Skeletal muscle tissue (tissue), 4 donors: Measurements from ENCODE around the gene BTBD17. TPM values are rescaled to one million over a fixed set of nuclear protein-coding genes. Genes with fewer than 3 reads are reported as not detected.
A peak's percentile ranks its signal among the peaks of the same experiment; 100 is the strongest.

Source experiments
- H3K27ac ChIP-seq: one replicate; pipeline ENCODE4 v1.7.0; 2013; ENCODE audit warnings: mild to moderate bottlenecking, low read depth, low read length, inconsistent platforms
- H3K27me3 ChIP-seq, 3 donors: one replicate each; pipeline ENCODE4 v1.7.0; 2013; ENCODE audit warnings: low read length in 3 of 3; ENCODE audit not compliant: control insufficient read depth in 3 of 3, insufficient read depth in 3 of 3
- H3K36me3 ChIP-seq, 3 donors: one replicate each; pipeline ENCODE4 v1.7.0; 2013; ENCODE audit warnings: low read length in 3 of 3; ENCODE audit not compliant: control insufficient read depth in 3 of 3, insufficient read depth in 3 of 3
- H3K4me1 ChIP-seq, 3 donors: one replicate each; pipeline ENCODE4 v1.7.0; 2013; ENCODE audit warnings: low read length in 3 of 3, mild to moderate bottlenecking in 3 of 3; ENCODE audit not compliant: control insufficient read depth in 3 of 3, insufficient read depth in 3 of 3
- H3K4me3 ChIP-seq, 3 donors: one replicate each; pipeline ENCODE4 v1.7.0; 2013; ENCODE audit warnings: low read length in 3 of 3
- H3K9ac ChIP-seq, 3 donors: one replicate each; pipeline ENCODE4 v1.7.0; 2013; ENCODE audit warnings: low read length in 3 of 3, mild to moderate bottlenecking in 3 of 3, moderate library complexity in 2 of 3, low read depth in 1 of 3
- H3K9me3 ChIP-seq, 3 donors: one replicate each; pipeline ENCODE4 v1.7.0; 2013; ENCODE audit warnings: low read length in 3 of 3; ENCODE audit not compliant: control insufficient read depth in 3 of 3
- total RNA-seq: library from RNA; depleted of rRNA; stranded (reverse); fragments of >200 nt; gene quantifications from one replicate; pipeline ENCODE4 v1.2.3, GENCODE V29; 2014
- donor health status: Osteomylitis.

BTBD17 gene
- total RNA-seq, 1 donor from 2014 or later, result not detected

- Histone ChIP-seq H3K4me3 (no peak overlapping the region), H3K9me3 (peaks cover 0 to 2% (median 0%) of the 10 kb centered on the region in 3 donors), H3K27ac (peak overlapping the region; percentile 41), H3K36me3 (no peaks in the 10 kb centered on the region), H3K27me3 (no peaks in the 10 kb centered on the region), H3K4me1 (peaks cover 50 to 61% (median 54%) of the 10 kb centered on the region in 3 donors), H3K9ac (peak overlapping the region in 1 of 3 donors; percentile 25)
Observed at GRCh38 chr17:74389084-74389753, 27.6 kb upstream of the BTBD17 start.

GRCh38 chr17:74387365-74388218 is 25.9 kb upstream of the BTBD17 start:
- peak overlapping the region; percentile 84 for H3K27ac ChIP-seq
- H3K27me3 ChIP-seq, result no peaks in the 10 kb centered on the region
- H3K9ac ChIP-seq, result peak overlapping the region in 2 of 3 donors; percentile 33 to 51
- no peaks in the 10 kb centered on the region for H3K9me3 ChIP-seq
- peaks cover 35 to 47% (median 40%) of the 10 kb centered on the region in 3 donors for H3K4me1 ChIP-seq
- H3K4me3 ChIP-seq, result peak overlapping the region in 1 of 3 donors; percentile 45
- no peaks in the 10 kb centered on the region for H3K36me3 ChIP-seq

- Histone ChIP-seq H3K9me3 (no peaks in the 10 kb centered on the region), H3K27ac (peak overlapping the region; percentile 84), H3K9ac (peak overlapping the region; percentile 30 to 62 (median 48)), H3K4me3 (peak overlapping the region; percentile 15 to 49 (median 48)), H3K27me3 (no peaks in the 10 kb centered on the region), H3K36me3 (no peaks in the 10 kb centered on the region), H3K4me1 (peaks cover 34 to 43% (median 38%) of the 10 kb centered on the region in 3 donors)
Observed at GRCh38 chr17:74386386-74386785, 24.7 kb upstream of the BTBD17 start.

GRCh38 chr17:74385201-74385600 is 23.5 kb upstream of the BTBD17 start:
- no peaks in the 10 kb centered on the region for H3K9me3 ChIP-seq
- no peak overlapping the region for H3K4me3 ChIP-seq
- H3K27me3 ChIP-seq, result no peaks in the 10 kb centered on the region
- H3K4me1 ChIP-seq, result peaks cover 45 to 52% (median 48%) of the 10 kb centered on the region in 3 donors
- H3K36me3 ChIP-seq, result no peaks in the 10 kb centered on the region
- H3K9ac ChIP-seq, result no peak overlapping the region
- H3K27ac ChIP-seq, result no peak overlapping the region

GRCh38 chr17:74383141-74383540 is 21.5 kb upstream of the BTBD17 start:
- H3K9me3 ChIP-seq, result no peaks in the 10 kb centered on the region
- no peak overlapping the region for H3K4me3 ChIP-seq
- no peaks in the 10 kb centered on the region for H3K27me3 ChIP-seq
- H3K27ac ChIP-seq, result no peak overlapping the region
- peaks cover 41 to 47% (median 42%) of the 10 kb centered on the region in 3 donors for H3K4me1 ChIP-seq
- no peaks in the 10 kb centered on the region for H3K36me3 ChIP-seq
- H3K9ac ChIP-seq, result no peak overlapping the region

- Histone ChIP-seq H3K4me3 (peak overlapping the region; percentile 22 to 71 (median 44)), H3K4me1 (peaks cover 21 to 28% (median 24%) of the 10 kb centered on the region in 3 donors), H3K27ac (peak overlapping the region; percentile 88), H3K9me3 (no peaks in the 10 kb centered on the region), H3K27me3 (no peaks in the 10 kb centered on the region), H3K9ac (peak overlapping the region; percentile 57 to 93 (median 76)), H3K36me3 (no peaks in the 10 kb centered on the region)
Observed at GRCh38 chr17:74380959-74381808, 19.5 kb upstream of the BTBD17 start.

GRCh38 chr17:74380086-74380958 is 18.7 kb upstream of the BTBD17 start:
- Histone ChIP-seq H3K36me3 (no peaks in the 10 kb centered on the region), H3K27ac (peak overlapping the region; percentile 88), H3K9me3 (no peaks in the 10 kb centered on the region), H3K9ac (peak overlapping the region; percentile 76 to 93 (median 77)), H3K4me1 (peaks cover 19 to 24% (median 21%) of the 10 kb centered on the region in 3 donors), H3K4me3 (peak overlapping the region; percentile 56 to 75 (median 71)), H3K27me3 (no peaks in the 10 kb centered on the region)

- peaks cover 0 to 3% (median 0%) of the 10 kb centered on the region in 3 donors for H3K27me3 ChIP-seq
- peak overlapping the region; percentile 56 to 75 (median 71) for H3K4me3 ChIP-seq
- no peaks in the 10 kb centered on the region for H3K9me3 ChIP-seq
- peak overlapping the region; percentile 88 for H3K27ac ChIP-seq
- peaks cover 19 to 24% (median 21%) of the 10 kb centered on the region in 3 donors for H3K4me1 ChIP-seq
- no peaks in the 10 kb centered on the region for H3K36me3 ChIP-seq
- peak overlapping the region; percentile 76 to 93 (median 77) for H3K9ac ChIP-seq
Observed at GRCh38 chr17:74379495-74380085, 17.9 kb upstream of the BTBD17 start.
